Measurements from ENCODE around the gene SEL1L. TPM values are rescaled to one million over a fixed set of nuclear protein-coding genes. Genes with fewer than 3 reads are reported as not detected.

The SEL1L gene
- polyA plus RNA-seq, 1 of the 3 experiments (the other 2 are of a cell fraction): 13.8 TPM

DNA sequence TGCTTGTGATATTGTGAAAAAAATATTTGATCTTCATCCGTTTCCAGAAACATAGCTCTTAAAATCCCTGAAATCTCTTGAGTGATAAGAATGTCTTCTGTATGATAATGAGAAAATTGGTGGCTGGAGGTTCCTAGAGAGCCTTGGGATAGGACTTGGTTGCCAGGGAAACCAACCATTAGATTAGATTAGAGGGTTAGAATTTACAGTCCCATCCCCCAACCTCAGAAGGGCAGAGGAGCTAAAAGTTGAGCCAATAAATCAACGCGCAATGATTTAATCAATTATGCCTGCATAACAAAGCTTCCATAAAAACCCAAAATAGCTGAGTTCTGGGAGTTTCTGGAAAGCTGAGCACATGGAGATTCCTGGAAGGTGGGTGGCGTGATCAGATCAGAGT is 10.6 kb downstream of the SEL1L start:
- ChIA-PET CTCF (interaction anchor here (1.3 kb wide), 1 partner anchor 252 kb away, joined by 3 read pairs; no protein-coding TSS in a partner anchor), POLR2A (no interaction called here)
- Histone ChIP-seq H3K36me3 (replicated peaks in 1 of 2; ENCODE audit: control insufficient read depth in 1 of 2, insufficient read depth in 2 of 2, low read length in 1 of 2) (peaks cover 50 to 69% of the 10 kb centered on the region in 2 experiments), H3F3A (replicated peaks; ENCODE audit: insufficient read depth) (no peaks in the 10 kb centered on the region), H3K9me2 (no peaks in the 10 kb centered on the region), H3K4me1 (ENCODE audit: control insufficient read depth in 1 of 2, insufficient read depth in 2 of 2, low read depth in 1 of 2, low read length in 1 of 2) (peaks cover 0 to 2% of the 10 kb centered on the region in 2 experiments; a peak in 1 of 4 replicates), H3K4me3 (ENCODE audit: low read depth in 2 of 2, low read length in 1 of 2) (no peak overlapping the region), H4K20me1 (ENCODE audit: insufficient read depth) (no peaks in the 10 kb centered on the region), H3K4me2 (no peak overlapping the region), H3K9ac (no peak overlapping the region), H3K9me3 (no peaks in the 10 kb centered on the region), H3K27ac (ENCODE audit: low read depth in 2 of 2, low read length in 1 of 2) (no peak overlapping the region; a peak in 1 of 4 replicates), H2AFZ (ENCODE audit: low read depth) (no peak overlapping the region), H3K79me2 (ENCODE audit: insufficient read depth) (peaks cover 20% of the 10 kb centered on the region), H3K27me3 (ENCODE audit: insufficient read depth) (no peaks in the 10 kb centered on the region)
- TF ChIP-seq EZH2phosphoT487 (IDR thresholded peaks at IDR 0.05; ENCODE audit: borderline replicate concordance, low read depth): no peak
- TF ChIP-seq RFX5 (IDR thresholded peaks at IDR 0.05; ENCODE audit: low read length): no peak
- TF ChIP-seq REST (IDR thresholded peaks at IDR 0.05; ENCODE audit: low read depth, low read length): no peak
- TF ChIP-seq IRF3 (IDR thresholded peaks at IDR 0.05; ENCODE audit: low read depth, low read length): no peak
- 98% methylated on average over 4 of the region's 4 CpGs for WGBS (ENCODE audit: low lambda C conversion rate)
- no peak for DNase-seq

DNA sequence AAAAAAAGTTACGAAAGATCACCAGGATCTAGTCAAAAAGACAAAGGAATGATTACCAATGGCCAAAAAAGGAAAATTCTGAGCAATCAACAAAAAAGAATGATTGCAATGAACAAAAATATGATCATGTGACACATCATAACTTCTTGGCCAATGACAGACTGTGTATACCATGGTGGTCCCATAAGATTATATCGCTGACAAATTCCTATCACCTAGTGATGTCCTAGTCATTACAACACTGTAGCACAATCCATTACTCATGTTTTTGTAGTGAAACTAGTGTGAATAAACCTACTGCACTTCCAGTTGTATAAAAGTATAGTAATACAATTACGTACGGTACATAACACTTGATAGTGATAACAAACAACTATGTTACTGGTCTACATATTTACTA is 12.3 kb downstream of the SEL1L start:
- no peaks in the 10 kb centered on the region for H3F3A ChIP-seq (replicated peaks; ENCODE audit: insufficient read depth)
- no peak overlapping the region for H3K27ac ChIP-seq (ENCODE audit: low read depth in 2 of 2, low read length in 1 of 2)
- TF ChIP-seq RXRA (IDR thresholded peaks at IDR 0.05; ENCODE audit: borderline replicate concordance, low read depth) (no peak), JUND (IDR thresholded peaks at IDR 0.05) (no peak), ZBTB33 (IDR thresholded peaks at IDR 0.05; ENCODE audit: borderline replicate concordance, low read depth) (no peak), ELF1 (IDR thresholded peaks at IDR 0.05) (no peak), EZH2phosphoT487 (IDR thresholded peaks at IDR 0.05; ENCODE audit: borderline replicate concordance, low read depth) (no peak), SMC3 (IDR thresholded peaks at IDR 0.05; ENCODE audit: low read depth, low read length) (no peak), NFIC (IDR thresholded peaks at IDR 0.05; ENCODE audit: borderline replicate concordance) (no peak)
- TF ChIP-seq, protein P1, sequence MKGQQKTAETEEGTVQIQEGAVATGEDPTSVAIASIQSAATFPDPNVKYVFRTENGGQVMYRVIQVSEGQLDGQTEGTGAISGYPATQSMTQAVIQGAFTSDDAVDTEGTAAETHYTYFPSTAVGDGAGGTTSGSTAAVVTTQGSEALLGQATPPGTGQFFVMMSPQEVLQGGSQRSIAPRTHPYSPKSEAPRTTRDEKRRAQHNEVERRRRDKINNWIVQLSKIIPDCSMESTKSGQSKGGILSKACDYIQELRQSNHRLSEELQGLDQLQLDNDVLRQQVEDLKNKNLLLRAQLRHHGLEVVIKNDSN (IDR thresholded peaks at IDR 0.05; ENCODE audit: borderline replicate concordance, low read depth): no peak
- TF ChIP-seq, protein P2, sequence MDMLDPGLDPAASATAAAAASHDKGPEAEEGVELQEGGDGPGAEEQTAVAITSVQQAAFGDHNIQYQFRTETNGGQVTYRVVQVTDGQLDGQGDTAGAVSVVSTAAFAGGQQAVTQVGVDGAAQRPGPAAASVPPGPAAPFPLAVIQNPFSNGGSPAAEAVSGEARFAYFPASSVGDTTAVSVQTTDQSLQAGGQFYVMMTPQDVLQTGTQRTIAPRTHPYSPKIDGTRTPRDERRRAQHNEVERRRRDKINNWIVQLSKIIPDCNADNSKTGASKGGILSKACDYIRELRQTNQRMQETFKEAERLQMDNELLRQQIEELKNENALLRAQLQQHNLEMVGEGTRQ (IDR thresholded peaks at IDR 0.05; ENCODE audit: borderline replicate concordance, low read depth, low read length): no peak
- TF ChIP-seq, protein P3, sequence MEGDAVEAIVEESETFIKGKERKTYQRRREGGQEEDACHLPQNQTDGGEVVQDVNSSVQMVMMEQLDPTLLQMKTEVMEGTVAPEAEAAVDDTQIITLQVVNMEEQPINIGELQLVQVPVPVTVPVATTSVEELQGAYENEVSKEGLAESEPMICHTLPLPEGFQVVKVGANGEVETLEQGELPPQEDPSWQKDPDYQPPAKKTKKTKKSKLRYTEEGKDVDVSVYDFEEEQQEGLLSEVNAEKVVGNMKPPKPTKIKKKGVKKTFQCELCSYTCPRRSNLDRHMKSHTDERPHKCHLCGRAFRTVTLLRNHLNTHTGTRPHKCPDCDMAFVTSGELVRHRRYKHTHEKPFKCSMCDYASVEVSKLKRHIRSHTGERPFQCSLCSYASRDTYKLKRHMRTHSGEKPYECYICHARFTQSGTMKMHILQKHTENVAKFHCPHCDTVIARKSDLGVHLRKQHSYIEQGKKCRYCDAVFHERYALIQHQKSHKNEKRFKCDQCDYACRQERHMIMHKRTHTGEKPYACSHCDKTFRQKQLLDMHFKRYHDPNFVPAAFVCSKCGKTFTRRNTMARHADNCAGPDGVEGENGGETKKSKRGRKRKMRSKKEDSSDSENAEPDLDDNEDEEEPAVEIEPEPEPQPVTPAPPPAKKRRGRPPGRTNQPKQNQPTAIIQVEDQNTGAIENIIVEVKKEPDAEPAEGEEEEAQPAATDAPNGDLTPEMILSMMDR (IDR thresholded peaks at IDR 0.05): no peak
- TF ChIP-seq, protein P4, sequence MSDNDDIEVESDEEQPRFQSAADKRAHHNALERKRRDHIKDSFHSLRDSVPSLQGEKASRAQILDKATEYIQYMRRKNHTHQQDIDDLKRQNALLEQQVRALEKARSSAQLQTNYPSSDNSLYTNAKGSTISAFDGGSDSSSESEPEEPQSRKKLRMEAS (IDR thresholded peaks at IDR 0.05; ENCODE audit: low read depth): no peak
- no peaks in the 10 kb centered on the region for H3K9me3 ChIP-seq
- H3K27me3 ChIP-seq (ENCODE audit: insufficient read depth): no peaks in the 10 kb centered on the region
- H3K9ac ChIP-seq: no peak overlapping the region
- peaks cover 61 to 71% of the 10 kb centered on the region in 2 experiments for H3K36me3 ChIP-seq (replicated peaks in 1 of 2; ENCODE audit: control insufficient read depth in 1 of 2, insufficient read depth in 2 of 2, low read length in 1 of 2)
- POLR2A ChIA-PET: no interaction called here
- no peaks in the 10 kb centered on the region for H4K20me1 ChIP-seq (ENCODE audit: insufficient read depth)
- 97% methylated on average over 4 of the region's 4 CpGs for WGBS (ENCODE audit: low lambda C conversion rate)
- no peak overlapping the region for H2AFZ ChIP-seq (ENCODE audit: low read depth)
- H3K4me2 ChIP-seq: no peak overlapping the region
- no peaks in the 10 kb centered on the region for H3K9me2 ChIP-seq
- CTCF ChIA-PET: interaction anchor here (0.9 kb wide), 1 partner anchor 18 kb away, joined by 3 read pairs; no protein-coding TSS in a partner anchor
- H3K4me3 ChIP-seq (ENCODE audit: low read depth in 2 of 2, low read length in 1 of 2): no peak overlapping the region
- peaks cover 14% of the 10 kb centered on the region; the same call in 1 of the 2 replicates for H3K79me2 ChIP-seq (ENCODE audit: insufficient read depth)
- H3K4me1 ChIP-seq (ENCODE audit: control insufficient read depth in 1 of 2, insufficient read depth in 2 of 2, low read depth in 1 of 2, low read length in 1 of 2): peaks cover 0 to 2% of the 10 kb centered on the region in 2 experiments; a peak in 2 of 4 replicates
- DNase-seq: no peak

All from SK-N-SH (cell line).